A549 (cell line): ENCODE measurements around the gene TRIM51G. TPM values are rescaled to one million over a fixed set of nuclear protein-coding genes. Genes with fewer than 3 reads are reported as not detected.
"Not testable (repeated sequence)": the region's sequence is repeated elsewhere in the genome, so short reads cannot be mapped to it uniquely, and the experiment has no call there.

Experiments used
- ATAC-seq, 2 experiments: fragments of 200-7000 bp in 1 of 2; fragments of >200 bp in 1 of 2; cut with Nextera tagmentation in 1 of 2; cut with Tn5 transposase in 1 of 2; 3 replicates each; pipeline versions ENCODE4 v1.8.0 to v1.9.1; 2018 to 2020; ENCODE audit warnings: mild to moderate bottlenecking in 1 of 2, moderate library complexity in 1 of 2
- CTCF ChIA-PET: fragments of 300-600 bp; sonication (Branson Sonifier 250); formaldehyde crosslinking; extraction: SDS; loops from one replicate; lab custom pipeline; 2021; ENCODE audit warnings: antibody characterized with exemption, inconsistent platforms; lab: Yijun Ruan, JAX
- POLR2A ChIA-PET: fragments of 350-600 bp; formaldehyde crosslinking; extraction: SDS; loops from one replicate; lab custom pipeline; 2021; ENCODE audit warnings: antibody characterized with exemption, inconsistent platforms; lab: Yijun Ruan, JAX
- DNase-seq, 2 experiments: peaks; one replicate each; pipeline versions ENCODE4 v3.0.0 to v3.0.0-alpha.2; 2011 to 2016; ENCODE audit warnings: low read depth in 1 of 2, low spot score in 1 of 2
- FAIRE-seq: peaks from 2 replicates; lab custom pipeline; 2011; peaks lifted over from hg19 to GRCh38; lab: Jason Lieb, UNC
- H3K27ac ChIP-seq, 2 experiments: fragments of >200 bp; sonication (Bioruptor Twin); formaldehyde crosslinking; 3 replicates each; pipeline ENCODE4 v1.5.1; 2016 to 2017
- H3K4me1 ChIP-seq: fragments of >200 bp; sonication (Bioruptor Twin); formaldehyde crosslinking; 3 replicates; pipeline ENCODE4 v1.6.1; 2016
- H3K4me2 ChIP-seq: fragments of >200 bp; sonication (Bioruptor Twin); formaldehyde crosslinking; 3 replicates; pipeline ENCODE4 v1.6.1; 2016
- H3K4me3 ChIP-seq: fragments of >200 bp; sonication (Bioruptor Twin); formaldehyde crosslinking; 3 replicates; pipeline ENCODE4 v1.5.1; 2016
- H3K9me3 ChIP-seq: fragments of >200 bp; sonication (Bioruptor Twin); formaldehyde crosslinking; 3 replicates; pipeline ENCODE4 v1.6.1; 2016
- WGBS: methylation state at CpG from one replicate; pipeline ENCODE4 v1.1.6; 2017; ENCODE audit errors: missing lambda C conversion rate; 5-methylcytosine and 5-hydroxymethylcytosine counted together
- polyA minus RNA-seq: library from RNA; depleted of rRNA, polyadenylated mRNA; stranded (reverse); fragments of >200 nt; gene quantifications from 2 replicates; pipeline ENCODE4 v1.2.3, GENCODE V29; 2011; rRNA and poly(A)+ RNA removed
- polyA plus RNA-seq, 4 experiments: library from polyadenylated mRNA; depleted of rRNA in 3 of 4; stranded (reverse); fragments of >200 nt; fragmentation: RNase III in 1 of 4; extraction: RNeasy Plus Mini Kit Qiagen cat#74134 plus additional on column Dnase treatment in 1 of 4; gene quantifications; 2 replicates in 3 of 4; 3 replicates in 1 of 4; pipeline ENCODE4 v1.2.3, GENCODE V29; 2011 to 2017

TRIM51G gene, protein sequence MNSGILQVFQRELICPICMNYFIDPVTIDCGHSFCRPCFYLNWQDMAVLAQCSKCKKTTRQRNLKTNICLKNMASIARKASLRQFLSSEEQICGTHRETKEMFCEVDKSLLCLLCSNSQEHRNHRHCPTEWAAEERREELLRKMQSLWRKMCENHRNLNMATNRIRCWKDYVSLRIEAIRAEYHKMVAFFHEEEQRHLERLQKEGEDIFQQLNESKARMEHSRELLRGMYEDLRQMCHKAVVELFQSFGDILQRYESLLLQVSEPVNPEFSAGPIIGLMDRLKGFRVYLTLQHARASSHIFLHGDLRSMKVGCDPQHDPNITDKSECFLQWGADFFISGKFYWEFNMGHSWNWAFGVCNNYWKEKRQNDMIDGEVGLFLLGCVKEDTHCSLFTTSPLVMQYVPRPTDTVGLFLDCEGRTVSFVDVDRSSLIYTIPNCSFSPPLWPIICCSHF
- polyA plus RNA-seq (2011; rRNA removed) (not detected in 2 replicates), polyA plus RNA-seq (2017; fragmentation: RNase III; extraction: RNeasy Plus Mini Kit Qiagen cat#74134 plus additional on column Dnase treatment) (not detected in 3 replicates), polyA minus RNA-seq (not detected in 2 replicates)
- polyA plus RNA-seq (2012; cell fraction: cytosol; rRNA removed) = not detected in 2 replicates
- polyA plus RNA-seq (2012; cell fraction: nucleus; rRNA removed) = not detected in 2 replicates

- CTCF ChIA-PET, H3K27ac ChIP-seq, H3K4me3 ChIP-seq, FAIRE-seq, POLR2A ChIA-PET, H3K4me2 ChIP-seq, ATAC-seq, DNase-seq, H3K9me3 ChIP-seq, H3K4me1 ChIP-seq: not testable (repeated sequence)
Measured at GRCh38 chr11:48983785-48984184, at the start of gene TRIM51G. Gene TRIM51G (minus strand): TSS chr11:48983885. CDS start chr11:48981695, 2,190 bp downstream.

DNA sequence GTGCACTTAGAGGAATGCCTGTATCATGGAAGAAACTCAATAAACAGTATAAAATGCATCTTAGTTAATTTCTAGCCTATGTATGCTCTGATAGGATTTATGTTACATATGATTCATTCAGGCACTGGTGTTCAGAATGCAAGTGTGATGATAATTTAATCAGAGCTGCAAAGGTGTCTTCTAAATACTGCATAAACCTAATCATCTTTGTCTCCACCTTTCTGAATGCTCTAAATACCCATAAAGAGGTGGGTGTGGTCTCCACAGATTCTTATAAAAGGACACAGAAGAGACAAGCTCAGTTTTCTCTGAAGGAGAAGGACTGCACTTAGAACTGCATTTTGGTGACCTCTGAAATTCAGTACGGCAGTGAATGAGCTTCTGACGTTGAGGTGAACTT is 44.8 kb upstream of the TRIM51G start, which contains the start of gene TRIM49B:
Gene TRIM49B (plus strand): TSS at position 301 of the 400 bp plus-strand sequence. CDS start 2,777 bp downstream, outside the sequence.
- H3K9me3 ChIP-seq, H3K4me3 ChIP-seq, H3K27ac ChIP-seq, ATAC-seq, POLR2A ChIA-PET, FAIRE-seq, CTCF ChIA-PET, DNase-seq, H3K4me1 ChIP-seq, H3K4me2 ChIP-seq: not testable (repeated sequence)
- WGBS = 0% methylated on average over 2 of the region's 2 CpGs

DNA sequence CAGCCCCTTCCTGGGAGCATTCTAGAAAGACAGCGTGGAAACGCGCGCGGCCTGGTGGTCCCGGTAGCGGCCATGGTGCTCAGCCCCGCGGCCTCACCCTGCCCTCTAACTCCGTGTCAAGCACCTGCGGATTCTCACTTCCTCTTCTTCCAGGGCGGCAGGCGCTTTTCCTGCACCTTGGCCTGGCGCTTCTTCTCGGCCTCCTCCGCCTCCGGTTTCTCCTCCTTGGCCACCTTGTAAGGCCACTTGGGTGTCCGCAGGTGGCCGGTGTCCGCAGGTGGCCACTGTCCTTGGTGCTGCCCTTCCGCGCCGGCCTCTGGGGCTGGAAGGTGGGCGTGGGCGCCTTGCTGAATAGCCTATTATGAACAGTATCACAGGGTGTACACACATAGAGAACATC is 15.1 kb downstream of the TRIM51G start:
- H3K9me3 ChIP-seq, H3K27ac ChIP-seq, CTCF ChIA-PET, H3K4me3 ChIP-seq, H3K4me2 ChIP-seq, ATAC-seq, POLR2A ChIA-PET, FAIRE-seq, H3K4me1 ChIP-seq, DNase-seq: not testable (repeated sequence)
- WGBS = 69% methylated on average over 25 of the region's 25 CpGs

- ATAC-seq, H3K27ac ChIP-seq, H3K9me3 ChIP-seq, DNase-seq, FAIRE-seq, H3K4me2 ChIP-seq, POLR2A ChIA-PET, CTCF ChIA-PET, H3K4me3 ChIP-seq, H3K4me1 ChIP-seq: not testable (repeated sequence)
- WGBS = 83% methylated on average over 2 of the region's 35 CpGs
Measured at GRCh38 chr11:48955315-48956049, 28.2 kb downstream of the TRIM51G start.

GRCh38 chr11:48945796-48946195 is 37.9 kb downstream of the TRIM51G start:
- H3K9me3 ChIP-seq, DNase-seq, H3K27ac ChIP-seq, H3K4me2 ChIP-seq, H3K4me1 ChIP-seq, H3K4me3 ChIP-seq, CTCF ChIA-PET, ATAC-seq, FAIRE-seq, POLR2A ChIA-PET: not testable (repeated sequence)
- 9% methylated on average over 7 of the region's 7 CpGs for WGBS

Other genes starting within 250 kb of the TRIM51G start
- 0.04 TPM in 1 of 2 replicates, not detected in the other for gene TRIM49B, start 44.9 kb upstream of the TRIM51G start, polyA plus RNA-seq (2011; rRNA removed)
- not detected in 3 replicates for gene TRIM49B, start 44.9 kb upstream of the TRIM51G start, polyA plus RNA-seq (2017; fragmentation: RNase III; extraction: RNeasy Plus Mini Kit Qiagen cat#74134 plus additional on column Dnase treatment)
- gene TRIM64C, start 75.2 kb upstream of the TRIM51G start, polyA plus RNA-seq (2011; rRNA removed) = not detected in 2 replicates
- gene TRIM64C, start 75.2 kb upstream of the TRIM51G start, polyA plus RNA-seq (2017; fragmentation: RNase III; extraction: RNeasy Plus Mini Kit Qiagen cat#74134 plus additional on column Dnase treatment) = not detected in 3 replicates
- 0.14 and 0.21 TPM in 2 replicates for gene FOLH1, start 224.7 kb upstream of the TRIM51G start, polyA plus RNA-seq (2011; rRNA removed)
- gene FOLH1, start 224.7 kb upstream of the TRIM51G start, polyA plus RNA-seq (2017; fragmentation: RNase III; extraction: RNeasy Plus Mini Kit Qiagen cat#74134 plus additional on column Dnase treatment) = not detected in 3 replicates